Measurements from ENCODE around the gene PARP3. TPM values are rescaled to one million over a fixed set of nuclear protein-coding genes. Genes with fewer than 3 reads are reported as not detected.
A peak's percentile ranks its signal among the peaks of the same experiment; 100 is the strongest.

The PARP3 gene
- total RNA-seq, 4 donors from 2014 or later = 8.1 to 21.8 (median 14.0) TPM

- H3K36me3 ChIP-seq = peaks cover 9% of the 10 kb centered on the region
- peaks cover 14% of the 10 kb centered on the region for H3K4me1 ChIP-seq
- no peak overlapping the region for H3K27ac ChIP-seq
- TF ChIP-seq POLR2AphosphoS5 (IDR thresholded peaks at IDR 0.05) (no peak), EP300 (IDR thresholded peaks at IDR 0.05) (no peak), POLR2A (IDR thresholded peaks at IDR 0.05) (no peak), CTCF (IDR thresholded peaks at IDR 0.05) (no peak)
- 77% methylated on average over 4 of the region's 4 CpGs for WGBS
- DNase-seq (ENCODE audit: low spot score in 2 of 2) = peak in 1 of 2 donors; percentile 46
- H3K9me3 ChIP-seq = no peaks in the 10 kb centered on the region
- H3K27me3 ChIP-seq = no peaks in the 10 kb centered on the region
- no peak overlapping the region for H3K4me3 ChIP-seq
These were observed 4.6 kb downstream of the PARP3 start for GRCh38 chr3:51946796-51947195.

GRCh38 chr3:51947215-51947900, 5.2 kb downstream of the PARP3 start:
- 84% methylated on average over 13 of the region's 13 CpGs for WGBS
- H3K27me3 ChIP-seq = no peaks in the 10 kb centered on the region
- no peaks in the 10 kb centered on the region for H3K9me3 ChIP-seq
- no peak overlapping the region for H3K4me3 ChIP-seq
- peak in 1 of 2 donors; percentile 43 for DNase-seq (ENCODE audit: low spot score in 2 of 2)
- no peak overlapping the region for H3K27ac ChIP-seq
- peaks cover 12% of the 10 kb centered on the region for H3K4me1 ChIP-seq
- H3K36me3 ChIP-seq = peaks cover 9% of the 10 kb centered on the region
- TF ChIP-seq CTCF (IDR thresholded peaks at IDR 0.05) (no peak), POLR2A (IDR thresholded peaks at IDR 0.05) (no peak), EP300 (IDR thresholded peaks at IDR 0.05) (no peak), POLR2AphosphoS5 (IDR thresholded peaks at IDR 0.05) (no peak)

GRCh38 chr3:51948016-51948580, 5.9 kb downstream of the PARP3 start:
- 91% methylated on average over 10 of the region's 10 CpGs for WGBS
- TF ChIP-seq CTCF (IDR thresholded peaks at IDR 0.05) = no peak
- Histone ChIP-seq H3K9me3 (no peaks in the 10 kb centered on the region), H3K36me3 (peaks cover 9% of the 10 kb centered on the region), H3K27me3 (no peaks in the 10 kb centered on the region), H3K4me1 (peaks cover 4% of the 10 kb centered on the region), H3K27ac (no peak overlapping the region), H3K4me3 (no peak overlapping the region)
- no peak for DNase-seq (ENCODE audit: low spot score in 2 of 2)

GRCh38 chr3:51949121-51949520, 7.0 kb downstream of the PARP3 start:
- Histone ChIP-seq H3K27ac (no peak overlapping the region), H3K4me1 (no peaks in the 10 kb centered on the region), H3K36me3 (peaks cover 9% of the 10 kb centered on the region), H3K4me3 (no peak overlapping the region), H3K9me3 (no peaks in the 10 kb centered on the region), H3K27me3 (no peaks in the 10 kb centered on the region)
- 82% methylated on average over 5 of the region's 5 CpGs for WGBS
- DNase-seq (ENCODE audit: low spot score in 2 of 2) = no peak
- TF ChIP-seq POLR2AphosphoS5 (IDR thresholded peaks at IDR 0.05) (no peak), CTCF (IDR thresholded peaks at IDR 0.05) (no peak), POLR2A (IDR thresholded peaks at IDR 0.05) (no peak), EP300 (IDR thresholded peaks at IDR 0.05) (no peak)

GRCh38 chr3:51950899-51951298, 8.7 kb downstream of the PARP3 start:
- no peak overlapping the region for H3K27ac ChIP-seq
- no peak for TF ChIP-seq CTCF (IDR thresholded peaks at IDR 0.05)
- TF ChIP-seq EP300 (IDR thresholded peaks at IDR 0.05) = no peak
- no peak for TF ChIP-seq POLR2AphosphoS5 (IDR thresholded peaks at IDR 0.05)
- no peak for TF ChIP-seq POLR2A (IDR thresholded peaks at IDR 0.05)
- WGBS = 91% methylated on average over 2 of the region's 2 CpGs

More at GRCh38 chr3:51950899-51951298, 8.7 kb downstream of the PARP3 start:
- no peak for DNase-seq (ENCODE audit: low spot score in 2 of 2)
- Histone ChIP-seq H3K4me1 (peaks cover 10% of the 10 kb centered on the region), H3K9me3 (no peaks in the 10 kb centered on the region), H3K36me3 (peaks cover 9% of the 10 kb centered on the region), H3K4me3 (no peak overlapping the region), H3K27me3 (peaks cover 3% of the 10 kb centered on the region)

All from suprapubic skin (tissue), 4 donors.